Medulla oblongata (tissue), 1 donor: ENCODE data around the gene FAM83D.

Experiments
- DNase-seq: peaks from one replicate; pipeline ENCODE4 v3.0.0-alpha.2; 2015; ENCODE audit errors: extremely low spot score

Gene FAM83D, protein sequence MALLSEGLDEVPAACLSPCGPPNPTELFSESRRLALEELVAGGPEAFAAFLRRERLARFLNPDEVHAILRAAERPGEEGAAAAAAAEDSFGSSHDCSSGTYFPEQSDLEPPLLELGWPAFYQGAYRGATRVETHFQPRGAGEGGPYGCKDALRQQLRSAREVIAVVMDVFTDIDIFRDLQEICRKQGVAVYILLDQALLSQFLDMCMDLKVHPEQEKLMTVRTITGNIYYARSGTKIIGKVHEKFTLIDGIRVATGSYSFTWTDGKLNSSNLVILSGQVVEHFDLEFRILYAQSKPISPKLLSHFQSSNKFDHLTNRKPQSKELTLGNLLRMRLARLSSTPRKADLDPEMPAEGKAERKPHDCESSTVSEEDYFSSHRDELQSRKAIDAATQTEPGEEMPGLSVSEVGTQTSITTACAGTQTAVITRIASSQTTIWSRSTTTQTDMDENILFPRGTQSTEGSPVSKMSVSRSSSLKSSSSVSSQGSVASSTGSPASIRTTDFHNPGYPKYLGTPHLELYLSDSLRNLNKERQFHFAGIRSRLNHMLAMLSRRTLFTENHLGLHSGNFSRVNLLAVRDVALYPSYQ

DNA sequence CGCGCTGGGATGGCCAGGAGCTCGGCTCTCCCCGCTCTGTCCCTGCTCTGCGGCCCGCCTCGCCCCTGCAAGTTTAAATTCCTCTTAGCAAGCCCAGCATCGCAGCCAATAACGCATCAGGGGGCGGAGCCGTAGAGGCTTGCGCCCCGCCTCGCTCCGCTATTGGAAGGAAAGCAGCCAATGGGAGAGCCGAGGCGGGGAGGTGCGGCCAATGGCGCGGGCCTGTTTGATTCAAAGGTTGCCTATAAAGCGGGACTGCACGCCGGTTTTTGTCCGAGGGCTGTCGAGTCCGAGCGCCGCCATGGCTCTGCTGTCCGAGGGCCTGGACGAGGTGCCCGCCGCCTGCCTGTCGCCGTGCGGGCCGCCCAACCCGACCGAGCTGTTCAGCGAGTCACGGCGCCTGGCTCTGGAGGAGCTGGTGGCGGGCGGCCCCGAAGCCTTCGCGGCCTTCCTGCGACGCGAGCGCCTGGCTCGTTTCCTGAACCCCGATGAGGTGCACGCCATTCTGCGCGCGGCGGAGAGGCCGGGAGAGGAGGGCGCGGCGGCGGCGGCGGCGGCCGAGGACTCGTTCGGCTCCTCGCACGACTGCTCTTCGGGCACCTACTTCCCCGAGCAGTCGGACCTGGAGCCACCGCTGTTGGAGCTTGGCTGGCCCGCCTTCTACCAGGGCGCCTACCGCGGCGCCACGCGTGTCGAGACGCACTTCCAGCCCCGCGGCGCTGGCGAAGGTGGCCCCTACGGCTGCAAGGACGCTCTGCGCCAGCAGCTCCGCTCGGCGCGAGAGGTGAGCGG, at the start of gene FAM83D:
Gene FAM83D, plus strand, starts transcription at position 276 of the 792 bp plus-strand sequence. Its CDS starts 26 bp downstream, at position 302.
- peak; percentile 97 for DNase-seq

DNA sequence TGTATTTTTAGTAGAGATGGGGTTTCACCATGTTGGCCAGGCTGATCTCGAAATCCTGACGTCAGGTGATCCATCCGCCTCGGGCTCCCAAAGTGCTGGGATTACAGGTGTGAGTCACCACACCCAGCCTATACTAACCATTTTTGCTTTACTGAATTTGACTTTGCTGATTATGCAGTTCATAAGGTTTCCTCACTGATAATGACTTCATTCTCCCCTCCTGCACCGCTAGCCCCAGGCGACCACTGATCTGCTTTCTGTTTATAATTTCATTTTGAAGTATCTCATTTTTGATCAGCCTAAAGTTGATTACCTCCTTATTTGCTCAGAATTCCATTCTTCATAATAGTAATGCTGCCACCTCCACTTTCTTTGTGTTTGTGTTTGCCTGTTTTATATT, 48.7 kb upstream of the FAM83D start:
- DNase-seq: no peak

DNA sequence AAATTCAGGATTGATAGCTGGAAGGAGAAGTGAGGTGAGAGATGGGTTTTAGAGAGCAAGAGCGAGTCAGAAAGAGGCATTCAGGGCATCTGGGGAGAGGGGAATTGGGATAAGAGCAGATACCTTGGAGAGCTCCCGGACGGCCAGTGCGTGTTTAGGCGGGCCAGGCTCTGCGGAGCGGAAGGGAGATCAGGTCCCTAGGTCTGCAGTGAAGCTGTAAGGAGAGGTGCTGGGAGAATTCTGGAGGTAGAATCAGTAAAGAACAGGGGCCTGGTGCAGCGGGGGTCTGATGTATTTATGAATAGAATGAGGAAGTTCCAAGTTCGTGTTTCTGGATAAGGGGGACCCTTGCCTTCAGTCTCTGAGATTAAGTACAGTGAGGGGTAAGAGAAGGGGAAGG, 47.4 kb upstream of the FAM83D start:
- DNase-seq: no peak

DNA sequence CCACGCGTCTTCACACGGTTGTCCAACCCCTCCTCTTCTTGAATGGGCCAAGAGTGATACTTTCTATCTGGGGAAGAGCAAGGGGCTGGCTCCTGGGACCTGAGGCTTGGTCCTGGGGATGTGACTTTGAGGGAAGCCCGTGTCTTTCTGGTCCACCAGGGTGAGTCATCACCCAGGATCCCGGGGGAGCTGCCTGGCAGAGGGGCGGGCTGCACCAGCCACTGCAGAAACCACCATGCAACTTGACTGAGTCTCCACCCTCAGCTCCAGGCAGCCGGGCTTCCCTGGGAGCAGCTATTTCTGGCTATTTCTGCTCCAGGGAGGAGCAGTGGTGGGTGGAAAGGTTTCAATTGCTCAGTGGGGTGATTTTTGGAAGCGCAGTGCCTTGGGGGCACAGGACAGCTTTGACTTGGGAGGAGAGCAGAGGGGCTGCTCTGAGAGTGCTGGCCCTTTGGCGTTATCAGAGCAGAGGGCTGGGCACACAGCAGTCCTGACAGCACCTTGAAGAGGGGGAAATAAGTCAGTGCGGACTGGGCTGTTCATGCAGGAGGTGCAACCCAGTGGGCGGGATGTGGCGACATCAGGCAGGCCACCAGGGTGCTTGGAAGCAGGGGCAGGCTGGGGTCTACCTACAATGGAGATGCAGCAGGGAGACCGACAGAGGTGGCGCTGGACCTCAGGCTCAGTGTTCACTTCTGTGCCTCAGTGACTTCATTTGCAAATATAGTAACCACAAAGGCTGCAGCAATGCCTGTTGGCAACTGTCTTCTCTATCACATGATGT, 45.1 kb upstream of the FAM83D start:
- DNase-seq: no peak

DNA sequence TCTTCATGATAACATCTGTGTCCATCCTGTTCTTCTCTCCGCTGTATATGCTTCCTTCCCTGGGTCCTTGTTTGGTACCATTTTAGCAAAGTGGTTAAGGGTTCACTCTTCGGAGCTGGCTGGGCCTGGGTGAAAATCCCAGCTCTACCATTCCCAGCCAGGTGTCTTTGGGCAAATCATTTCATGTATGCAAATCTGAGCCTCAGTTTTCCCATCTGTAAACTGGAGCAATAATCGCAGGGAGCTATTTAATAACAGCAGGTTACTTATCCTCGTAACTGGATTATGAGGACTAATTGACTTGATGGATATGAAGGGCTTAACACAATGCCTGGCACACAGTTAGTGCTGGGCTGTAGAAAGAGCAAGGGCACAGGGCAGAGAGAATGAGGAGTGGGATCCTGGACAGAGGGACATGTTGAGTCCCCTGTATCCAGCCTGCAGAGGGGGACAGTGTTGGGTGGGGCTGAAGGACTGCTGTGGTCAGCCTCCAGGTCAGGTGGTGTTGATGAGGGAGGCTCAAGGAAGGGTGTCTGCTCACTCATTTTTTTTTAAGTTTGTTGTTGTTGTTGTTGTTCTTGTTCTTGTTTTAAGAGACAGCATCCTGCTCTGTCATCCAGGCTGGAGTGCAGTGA, 44.3 kb upstream of the FAM83D start:
- no peak for DNase-seq

DNA sequence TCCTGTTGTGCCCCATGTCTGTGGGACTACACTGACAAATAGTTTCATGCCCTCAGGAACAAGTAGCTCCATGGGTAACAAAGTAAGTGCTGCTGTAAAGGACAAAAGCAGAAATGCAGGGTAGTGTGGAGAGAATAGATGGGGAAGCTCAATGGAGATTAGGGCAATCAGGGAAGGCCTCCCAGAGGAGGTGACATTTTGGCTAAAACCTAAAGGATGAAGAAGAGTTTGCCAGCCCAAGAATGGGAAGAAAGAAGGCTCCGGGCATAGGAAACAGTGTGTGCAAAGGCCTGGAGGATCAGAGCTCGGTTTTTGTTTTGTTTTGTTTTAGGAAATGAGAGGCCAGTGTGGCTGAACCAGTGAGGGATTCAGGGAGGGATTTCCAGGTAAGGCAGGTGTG, 43.6 kb upstream of the FAM83D start:
- no peak for DNase-seq

DNA sequence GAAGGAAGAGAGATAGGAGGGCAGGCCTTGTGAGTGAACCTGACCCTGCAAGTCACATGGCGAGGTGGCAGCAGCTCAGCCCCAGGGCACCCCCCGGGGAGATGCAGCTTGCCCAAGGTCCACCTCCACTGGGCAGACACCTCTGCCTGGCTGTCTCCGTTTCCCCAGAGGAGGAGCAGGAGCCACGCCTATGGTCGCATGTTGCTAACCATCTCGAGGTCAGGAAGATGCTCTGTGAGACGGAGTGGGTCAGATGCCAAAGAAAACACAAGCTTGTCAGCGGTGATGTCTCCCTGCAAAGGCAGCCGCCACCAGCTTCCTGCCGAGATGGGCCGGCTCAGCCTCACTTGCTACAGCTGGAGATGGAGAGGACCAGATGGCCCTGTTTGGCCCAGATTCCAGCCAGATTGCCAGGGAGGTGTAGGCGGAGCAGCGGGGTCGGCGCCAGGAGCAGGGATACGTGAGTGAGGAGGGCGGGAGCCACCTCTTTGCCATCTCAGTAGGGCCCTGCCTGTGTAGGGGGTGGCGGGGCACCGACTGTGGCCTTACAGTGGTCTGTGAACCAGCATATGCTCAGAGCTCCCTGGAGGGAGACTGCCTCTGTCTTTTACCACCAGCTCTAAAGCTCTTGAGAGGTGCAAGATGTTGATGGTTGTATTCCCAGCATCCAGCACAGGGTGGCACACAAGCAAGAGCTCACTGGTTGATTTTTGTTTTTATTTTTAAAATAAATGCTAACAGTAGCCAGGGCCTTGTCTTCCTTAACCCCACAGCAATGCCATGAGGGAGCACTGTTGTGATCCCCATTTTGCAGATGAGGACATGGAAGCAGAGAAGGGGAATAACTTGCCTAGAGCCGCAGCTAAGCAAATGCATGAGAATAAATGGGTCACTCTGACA, 42.9 kb upstream of the FAM83D start:
- peak; percentile 46 for DNase-seq

DNA sequence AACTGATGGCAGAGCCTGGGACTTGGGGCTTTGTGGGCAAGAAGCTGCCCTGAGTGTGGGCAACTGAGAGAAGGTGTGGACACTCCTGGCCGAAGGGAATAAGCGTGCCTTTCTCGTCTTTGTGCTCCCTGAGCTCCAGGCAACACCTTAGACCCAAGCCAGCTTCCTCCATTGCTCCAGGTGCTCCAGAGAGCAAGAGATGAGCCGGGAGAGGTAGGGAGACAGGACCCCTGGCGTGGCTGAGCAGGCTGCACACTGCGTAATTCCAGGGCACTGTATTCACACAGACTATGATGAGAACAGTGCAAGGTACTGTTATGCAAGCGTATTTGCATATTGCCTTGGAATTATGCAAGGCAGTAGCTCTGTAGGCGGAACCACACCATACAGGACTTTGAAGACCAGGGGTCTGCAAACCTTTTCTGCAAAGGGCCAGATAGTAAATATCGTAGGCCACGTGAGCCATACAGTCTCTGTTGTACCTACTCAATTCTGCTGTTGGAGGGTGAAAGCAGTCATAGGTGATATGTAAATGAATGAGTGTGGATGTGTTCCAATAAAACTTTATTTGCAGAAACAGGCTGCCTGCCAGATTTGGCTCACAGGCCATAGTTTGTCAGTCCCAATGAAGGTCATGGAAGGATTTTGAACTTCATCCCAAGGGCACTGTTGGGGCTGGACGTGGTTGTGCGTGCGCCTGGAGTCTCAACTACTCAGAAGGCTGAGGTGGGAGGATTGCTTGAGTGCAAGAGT, 42.1 kb upstream of the FAM83D start:
- no peak for DNase-seq

DNA sequence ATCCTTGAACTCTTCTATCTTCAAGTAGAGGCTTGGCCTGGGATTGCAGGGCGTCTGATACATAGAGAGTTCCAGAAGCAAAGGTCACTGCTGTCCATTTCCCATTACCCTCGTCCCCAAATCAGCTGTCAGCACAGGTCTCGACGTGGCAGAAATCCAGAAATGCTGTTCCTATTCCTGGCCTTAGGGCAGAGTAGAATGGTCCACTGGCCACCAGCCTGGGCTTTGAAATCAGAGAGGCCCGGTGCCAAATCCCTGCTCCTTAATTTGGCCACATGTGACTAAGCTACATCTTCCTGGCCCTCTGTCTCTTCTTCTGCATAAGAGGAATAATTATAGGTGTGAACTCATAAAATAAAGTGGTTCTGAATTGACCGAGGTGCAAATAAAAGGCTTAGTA, 40.9 kb upstream of the FAM83D start:
- no peak for DNase-seq

DNA sequence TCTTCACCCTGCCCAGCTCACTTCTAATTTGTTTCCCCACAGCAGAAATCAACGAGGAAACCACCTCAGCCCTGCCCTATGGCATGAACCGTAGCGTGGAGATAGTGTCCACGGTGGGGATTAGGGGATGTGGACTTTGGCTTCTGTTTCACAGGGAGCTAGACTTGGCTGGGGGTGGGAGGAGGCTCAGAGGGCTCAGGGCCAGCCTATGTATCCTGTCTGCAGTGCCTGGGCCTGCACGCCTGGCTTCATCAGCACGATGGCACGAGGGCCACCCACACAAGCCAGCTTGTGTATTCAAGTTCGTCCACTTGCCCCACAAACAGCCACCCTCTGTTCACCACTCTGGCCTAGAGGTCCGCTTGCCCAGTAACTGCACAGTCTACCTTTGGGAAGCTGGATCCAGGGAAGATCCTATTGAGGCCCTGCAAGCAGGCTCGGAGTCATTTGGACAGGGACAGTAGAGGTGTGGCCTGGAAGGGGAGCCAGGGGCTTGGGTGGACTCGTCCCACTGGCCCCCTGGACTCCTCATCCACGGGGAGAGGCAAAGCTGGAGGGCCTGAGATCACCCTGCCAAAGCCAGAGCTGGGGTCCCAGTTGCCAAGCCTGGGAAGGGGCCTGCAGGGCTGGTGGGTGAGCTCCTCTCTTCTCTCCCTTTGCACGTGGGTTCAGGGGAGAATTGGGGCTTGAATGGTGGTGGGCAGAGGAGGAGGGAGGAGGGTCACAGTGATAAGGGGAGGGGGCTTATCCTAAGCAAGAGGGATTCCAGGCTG, 38.0 kb upstream of the FAM83D start:
- DNase-seq: peak; percentile 80

DNA sequence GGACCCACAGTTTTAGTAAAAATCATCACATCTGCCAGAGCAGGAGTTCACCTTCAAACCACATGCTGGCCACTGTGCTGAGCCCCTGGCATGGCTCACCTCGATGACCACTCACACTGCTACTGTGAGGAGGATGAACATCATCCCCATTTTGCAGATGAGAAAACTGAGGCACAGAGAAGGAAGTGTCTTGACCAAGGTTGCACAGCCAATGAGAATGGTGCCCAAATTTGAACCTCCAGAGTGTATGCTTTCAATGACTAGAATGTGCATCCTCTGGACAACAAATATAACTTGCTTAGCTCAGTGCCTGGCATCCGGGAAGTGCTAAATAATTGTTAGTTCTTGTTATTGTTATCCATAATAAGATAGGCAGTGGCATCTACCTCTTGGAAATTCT, 37.2 kb upstream of the FAM83D start:
- DNase-seq: no peak

DNA sequence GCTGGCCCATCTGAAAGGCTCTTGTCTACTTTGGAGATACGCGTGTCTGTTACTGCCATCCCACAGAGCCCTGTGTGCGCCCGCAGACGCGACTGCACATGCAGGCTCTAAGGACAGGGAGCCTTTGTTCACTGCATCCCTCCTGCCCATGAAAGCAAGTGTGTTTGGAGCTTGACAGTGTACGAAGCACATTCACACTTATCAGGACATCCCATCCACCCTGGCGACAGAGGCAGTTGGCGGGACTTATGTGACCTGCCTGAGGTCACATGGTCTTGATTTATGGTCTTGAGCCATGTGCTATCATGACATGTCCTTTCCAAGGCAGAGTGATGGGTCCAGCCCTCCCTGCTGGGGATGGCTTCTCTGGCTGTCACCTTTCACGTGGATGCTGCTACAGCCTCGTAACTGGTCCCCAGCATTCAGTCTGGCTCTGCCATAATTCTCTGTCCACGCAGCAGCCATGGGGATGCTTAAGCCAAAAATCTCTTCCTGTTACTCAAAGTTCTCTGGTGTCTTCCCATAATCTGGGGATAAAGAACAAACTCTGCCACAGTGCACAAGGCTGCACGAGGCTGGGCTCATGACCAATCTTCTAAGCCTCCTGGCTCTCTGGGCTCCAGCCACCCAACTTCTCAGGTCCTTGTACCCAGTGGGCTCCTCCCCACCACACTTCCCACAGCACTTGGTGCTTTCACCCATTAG, 36.3 kb upstream of the FAM83D start:
- peak; percentile 95 for DNase-seq

DNA sequence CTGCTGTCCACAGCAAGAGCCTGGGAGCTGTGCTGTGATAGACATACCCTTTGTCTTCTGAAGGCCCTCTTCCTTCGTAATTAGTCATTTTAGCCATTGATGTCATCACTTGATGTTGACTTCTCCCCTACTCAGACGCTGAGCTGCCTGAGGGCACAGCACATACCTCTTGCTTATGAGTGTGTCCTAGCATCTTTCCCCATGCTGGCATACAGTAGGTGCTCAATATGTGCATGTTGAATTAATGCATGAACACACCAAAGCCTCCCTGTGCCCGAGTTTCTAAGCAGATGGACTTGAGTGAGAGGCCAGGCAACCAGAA, 35.8 kb upstream of the FAM83D start:
- no peak for DNase-seq

DNA sequence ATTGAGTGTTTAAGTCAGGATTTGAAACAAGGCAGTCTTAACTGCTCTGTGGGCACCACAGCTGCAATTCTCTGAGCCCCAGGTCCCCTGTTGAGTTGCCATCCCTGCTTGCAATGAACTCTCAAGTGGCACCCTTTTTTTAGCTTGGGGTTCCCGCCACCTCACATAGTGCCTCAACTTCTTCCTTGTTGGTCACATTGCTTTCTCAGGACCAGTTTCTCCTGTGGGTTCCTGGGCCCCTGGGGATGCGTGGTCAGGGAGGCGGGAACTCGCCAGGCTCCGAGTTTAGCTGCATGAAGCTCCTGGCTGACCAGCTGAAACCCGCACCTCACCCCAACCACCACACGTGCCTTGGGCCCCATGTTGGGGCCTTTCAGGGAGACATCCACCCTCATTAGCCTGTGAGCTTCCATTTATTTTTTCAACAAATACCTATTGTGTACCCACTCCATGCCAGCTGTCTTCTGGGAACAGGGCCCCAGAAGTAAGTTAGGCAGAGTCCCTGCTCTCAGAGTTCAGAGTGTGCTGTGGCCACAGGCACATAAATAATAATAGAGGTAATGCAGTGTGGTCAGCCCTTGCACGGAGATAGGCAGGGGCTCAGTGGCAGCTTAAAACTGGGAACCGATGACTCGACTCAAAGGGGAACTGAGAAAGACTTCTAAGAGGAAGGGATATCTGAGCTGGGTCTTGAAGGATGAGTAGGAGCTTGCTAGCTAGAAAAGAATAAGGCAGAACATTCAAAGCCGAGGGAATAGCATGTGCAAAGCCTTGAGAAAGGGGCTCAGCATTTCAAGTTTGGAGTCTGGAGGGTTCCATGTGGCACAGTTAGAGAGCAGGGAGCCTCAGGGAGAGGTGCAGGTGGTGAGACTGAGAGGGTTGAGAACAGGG, 33.9 kb upstream of the FAM83D start:
- DNase-seq: no peak

DNA sequence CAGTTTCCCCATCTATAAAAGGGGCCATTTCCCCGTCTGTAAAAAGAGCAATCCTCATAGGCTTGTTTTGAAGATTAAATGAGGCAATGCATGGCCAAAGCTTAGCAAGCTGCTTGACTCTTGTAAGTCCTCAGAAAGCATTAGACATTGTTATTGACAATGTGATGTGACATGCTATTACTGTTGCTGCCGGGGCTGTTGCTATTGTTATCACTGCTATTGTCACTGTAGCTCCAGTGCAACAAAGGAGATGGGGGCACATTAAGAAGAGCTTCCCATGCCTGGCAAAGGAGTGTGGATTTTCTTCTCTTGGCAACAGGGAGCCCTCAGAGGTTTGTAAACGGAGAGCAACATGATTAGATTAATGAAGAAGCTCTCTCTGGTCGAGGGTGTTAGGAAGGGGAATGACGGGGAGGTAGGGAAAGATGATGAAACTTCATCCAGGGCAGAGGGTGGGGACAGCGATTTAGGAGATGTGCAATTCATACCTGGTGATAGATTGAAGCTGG, 33.1 kb upstream of the FAM83D start:
- no peak for DNase-seq

DNA sequence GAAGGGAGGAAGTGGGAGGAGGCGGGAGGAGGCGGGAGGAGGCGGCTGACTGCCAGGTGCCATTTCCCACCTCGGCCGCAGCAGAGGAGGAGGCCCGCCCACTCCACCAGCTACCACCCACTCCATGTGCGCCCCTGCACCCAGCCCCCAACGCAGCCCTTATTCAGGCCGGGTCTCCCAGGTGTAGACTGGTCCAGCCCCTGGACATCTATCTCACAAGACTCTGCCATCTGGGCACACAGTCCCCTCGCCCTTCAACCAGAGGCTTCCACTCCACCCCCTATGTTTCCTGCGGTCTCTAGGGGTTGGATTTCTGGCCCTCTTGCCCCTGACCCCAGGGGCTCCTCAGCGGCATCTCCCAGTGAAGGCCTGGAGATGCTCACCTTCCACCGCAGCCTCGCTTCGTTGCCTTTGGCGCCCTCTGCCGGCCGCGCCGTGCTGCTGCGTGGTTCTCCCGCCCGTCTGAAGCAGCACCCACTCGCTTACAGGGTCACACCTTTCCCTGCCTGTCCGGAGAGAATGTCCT, 32.6 kb upstream of the FAM83D start:
- peak; percentile 67 for DNase-seq
